ENCODE data around the gene LILRB3.

Gene LILRB3

DNA sequence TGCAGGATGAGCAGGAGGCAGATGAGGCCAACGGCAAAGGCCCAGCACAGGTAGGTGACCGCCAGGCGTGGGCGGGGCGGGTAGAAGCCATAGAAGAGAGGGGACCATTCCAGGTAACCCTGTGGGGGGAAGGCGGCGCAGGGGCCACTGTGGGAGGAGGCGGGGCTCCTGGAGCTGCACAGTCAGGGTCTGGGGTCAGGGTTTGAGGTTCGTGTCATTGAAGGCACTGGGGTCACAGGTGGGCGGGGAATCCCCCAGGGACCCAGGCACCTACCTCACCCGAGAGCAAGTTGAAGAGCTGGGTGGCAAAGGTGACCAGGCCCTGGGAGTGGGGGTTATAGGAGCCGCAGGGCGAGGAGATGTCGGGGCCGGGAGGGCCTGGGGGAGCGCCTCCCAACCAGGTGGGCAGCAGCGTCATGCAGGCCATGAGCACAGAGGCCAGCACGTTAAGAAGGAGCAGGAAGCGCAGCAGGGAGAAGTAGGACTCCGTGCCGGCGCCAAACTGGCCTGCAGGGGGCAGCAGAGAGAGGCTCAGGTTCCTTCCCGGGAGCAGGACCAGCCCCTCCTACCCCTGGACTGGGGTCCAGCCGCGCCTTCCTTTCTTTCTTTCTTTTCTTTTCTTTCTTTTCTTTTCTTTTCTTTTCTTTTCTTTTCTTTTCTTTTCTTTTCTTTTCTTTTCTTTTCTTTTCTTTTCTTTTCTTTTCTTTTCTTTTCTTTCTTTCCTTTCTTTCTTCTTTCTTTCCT, 54.5 kb downstream of the LILRB3 start:
- H3K4me3 ChIP-seq (ENCODE audit: low read depth, low read length): no peak overlapping the region
- TF ChIP-seq, protein P1, sequence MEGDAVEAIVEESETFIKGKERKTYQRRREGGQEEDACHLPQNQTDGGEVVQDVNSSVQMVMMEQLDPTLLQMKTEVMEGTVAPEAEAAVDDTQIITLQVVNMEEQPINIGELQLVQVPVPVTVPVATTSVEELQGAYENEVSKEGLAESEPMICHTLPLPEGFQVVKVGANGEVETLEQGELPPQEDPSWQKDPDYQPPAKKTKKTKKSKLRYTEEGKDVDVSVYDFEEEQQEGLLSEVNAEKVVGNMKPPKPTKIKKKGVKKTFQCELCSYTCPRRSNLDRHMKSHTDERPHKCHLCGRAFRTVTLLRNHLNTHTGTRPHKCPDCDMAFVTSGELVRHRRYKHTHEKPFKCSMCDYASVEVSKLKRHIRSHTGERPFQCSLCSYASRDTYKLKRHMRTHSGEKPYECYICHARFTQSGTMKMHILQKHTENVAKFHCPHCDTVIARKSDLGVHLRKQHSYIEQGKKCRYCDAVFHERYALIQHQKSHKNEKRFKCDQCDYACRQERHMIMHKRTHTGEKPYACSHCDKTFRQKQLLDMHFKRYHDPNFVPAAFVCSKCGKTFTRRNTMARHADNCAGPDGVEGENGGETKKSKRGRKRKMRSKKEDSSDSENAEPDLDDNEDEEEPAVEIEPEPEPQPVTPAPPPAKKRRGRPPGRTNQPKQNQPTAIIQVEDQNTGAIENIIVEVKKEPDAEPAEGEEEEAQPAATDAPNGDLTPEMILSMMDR (IDR thresholded peaks at IDR 0.05; ENCODE audit: borderline replicate concordance, insufficient read depth, low read depth, low read length): peak; percentile 93

Measured in GM12875 (cell line).